Smooth muscle cell of bladder (primary cell): ENCODE results near the gene PTOV1. TPM values are rescaled to one million over a fixed set of nuclear protein-coding genes. Genes with fewer than 3 reads are reported as not detected.

ENCODE experiments used
- total RNA-seq: library from RNA; depleted of rRNA; stranded (reverse); fragments of >200 nt; gene quantifications from 2 replicates; pipeline ENCODE4 v1.2.3, GENCODE V29; 2014

The PTOV1 gene
- 47.9 and 61.5 TPM in 2 replicates for total RNA-seq

DNA sequence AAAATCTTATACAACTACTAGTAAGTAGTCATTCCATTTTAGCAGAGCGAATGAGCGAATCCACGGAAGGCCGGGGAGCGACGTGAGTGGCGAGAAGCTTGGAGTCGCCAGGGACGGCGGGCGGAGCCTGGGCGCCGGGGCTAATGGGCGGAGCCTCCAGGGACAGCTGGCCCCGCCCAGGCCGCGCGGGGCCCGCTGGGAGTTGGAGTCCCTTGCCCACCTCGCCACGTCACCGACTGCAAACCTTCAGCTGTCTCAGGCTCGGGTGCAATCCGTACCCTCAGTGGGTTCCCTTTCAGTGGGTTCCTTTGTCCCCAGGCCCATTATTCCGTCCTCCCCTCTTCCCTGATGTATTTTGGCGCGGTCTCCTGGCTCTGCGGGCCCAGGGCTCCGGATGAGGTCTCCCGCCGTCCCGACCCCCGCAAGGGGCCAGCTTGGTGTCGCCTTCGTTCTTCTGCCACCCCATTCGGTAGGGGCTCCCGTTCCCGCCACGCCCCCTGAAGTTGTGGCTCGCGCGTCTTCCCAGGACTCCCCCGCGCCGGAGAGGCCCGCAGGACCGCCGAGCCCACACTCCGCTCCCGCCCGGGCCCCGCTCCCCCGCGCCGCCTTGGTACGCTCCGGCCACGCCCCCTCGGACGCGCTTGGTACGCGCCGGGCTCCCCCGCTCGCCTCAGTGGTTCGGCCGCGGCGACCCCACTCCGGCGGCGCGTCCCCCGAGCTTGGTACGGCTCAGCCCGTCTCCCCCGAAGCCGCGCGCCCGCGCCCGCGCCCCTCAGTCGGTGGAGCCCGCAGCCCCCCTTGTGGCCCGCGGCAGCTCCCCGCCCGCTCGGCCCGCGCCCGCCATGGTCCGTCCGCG, at the start of gene PTOV1:
TSS of gene PTOV1 (plus strand) at position 673 of the 856 bp plus-strand sequence.

DNA sequence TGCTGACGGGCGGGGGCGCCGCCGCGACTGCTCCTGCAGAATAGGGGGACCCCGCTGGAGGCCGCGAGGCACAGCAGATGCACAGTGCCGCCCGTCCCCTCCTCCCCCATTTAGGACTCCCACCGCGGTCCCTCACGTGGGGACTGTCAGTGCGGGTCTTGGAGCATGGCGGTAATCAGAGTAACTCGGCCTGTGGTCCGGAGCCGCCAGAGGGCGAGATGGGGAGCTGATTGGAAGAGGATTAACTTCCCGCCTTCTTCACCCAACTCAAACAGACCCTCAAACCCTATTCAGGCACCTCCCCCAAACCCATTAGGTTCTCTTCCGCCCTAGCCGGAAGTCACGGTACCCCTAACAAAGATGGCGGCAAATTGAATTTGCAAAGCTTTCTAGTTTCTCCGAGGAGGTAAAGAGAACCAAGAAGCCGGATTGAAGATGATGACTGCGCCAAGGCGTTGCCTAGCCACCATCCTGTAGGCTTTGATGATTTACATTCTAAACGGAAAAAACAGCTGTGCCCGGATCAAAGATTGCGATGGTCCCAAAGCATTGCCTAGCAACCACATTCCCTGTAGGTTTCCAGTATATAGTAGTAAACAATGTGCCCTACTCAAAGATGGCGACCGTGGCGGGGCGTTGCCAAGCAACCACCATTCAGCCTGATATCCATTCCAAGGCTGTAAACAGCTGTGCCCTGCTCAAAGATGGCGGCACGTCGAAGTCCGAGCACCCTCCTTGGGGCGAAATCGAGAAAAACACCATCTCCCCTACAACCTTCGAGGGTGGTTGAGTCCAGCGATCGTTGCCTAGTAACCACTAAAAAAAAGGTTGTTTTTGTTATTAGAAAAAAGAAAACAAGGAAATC, 37.7 kb upstream of the PTOV1 start, which contains the start of gene FUZ:
TSS of gene FUZ (minus strand) at position 296 of the 865 bp plus-strand sequence. CDS start at position 110, 186 bp downstream.

DNA sequence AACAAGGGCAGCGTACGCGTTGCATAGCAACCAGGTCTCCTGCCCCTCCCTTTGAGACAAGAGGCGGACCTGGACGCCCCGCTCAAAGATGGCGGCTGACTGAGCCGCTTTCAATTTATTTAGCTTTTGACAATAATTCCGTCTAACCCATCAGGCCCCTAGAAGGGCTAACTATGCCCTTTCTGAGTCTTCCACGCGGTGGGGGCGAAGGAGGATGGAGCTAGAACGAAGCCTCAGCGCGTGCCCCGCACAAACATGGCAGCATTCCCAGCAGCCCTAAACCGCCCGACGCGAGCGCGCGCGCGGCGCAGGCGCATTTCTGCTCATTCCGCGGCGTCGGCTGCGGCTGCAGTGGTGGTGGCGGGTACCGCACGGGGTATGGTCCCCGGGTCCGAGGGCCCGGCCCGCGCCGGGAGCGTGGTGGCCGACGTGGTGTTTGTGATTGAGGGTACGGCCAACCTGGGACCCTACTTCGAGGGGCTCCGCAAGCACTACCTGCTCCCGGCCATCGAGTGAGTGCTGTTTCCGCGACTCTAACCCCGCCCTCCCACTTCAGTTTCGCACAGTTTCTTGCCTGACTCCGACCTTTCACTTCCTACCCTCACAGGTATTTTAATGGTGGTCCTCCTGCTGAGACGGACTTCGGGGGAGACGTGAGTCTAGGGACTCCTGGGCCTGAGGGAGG, 32.9 kb upstream of the PTOV1 start, which contains the start of gene MED25:
TSS of gene MED25 (plus strand) at position 326 of the 685 bp plus-strand sequence. CDS start at position 379, 53 bp downstream.

DNA sequence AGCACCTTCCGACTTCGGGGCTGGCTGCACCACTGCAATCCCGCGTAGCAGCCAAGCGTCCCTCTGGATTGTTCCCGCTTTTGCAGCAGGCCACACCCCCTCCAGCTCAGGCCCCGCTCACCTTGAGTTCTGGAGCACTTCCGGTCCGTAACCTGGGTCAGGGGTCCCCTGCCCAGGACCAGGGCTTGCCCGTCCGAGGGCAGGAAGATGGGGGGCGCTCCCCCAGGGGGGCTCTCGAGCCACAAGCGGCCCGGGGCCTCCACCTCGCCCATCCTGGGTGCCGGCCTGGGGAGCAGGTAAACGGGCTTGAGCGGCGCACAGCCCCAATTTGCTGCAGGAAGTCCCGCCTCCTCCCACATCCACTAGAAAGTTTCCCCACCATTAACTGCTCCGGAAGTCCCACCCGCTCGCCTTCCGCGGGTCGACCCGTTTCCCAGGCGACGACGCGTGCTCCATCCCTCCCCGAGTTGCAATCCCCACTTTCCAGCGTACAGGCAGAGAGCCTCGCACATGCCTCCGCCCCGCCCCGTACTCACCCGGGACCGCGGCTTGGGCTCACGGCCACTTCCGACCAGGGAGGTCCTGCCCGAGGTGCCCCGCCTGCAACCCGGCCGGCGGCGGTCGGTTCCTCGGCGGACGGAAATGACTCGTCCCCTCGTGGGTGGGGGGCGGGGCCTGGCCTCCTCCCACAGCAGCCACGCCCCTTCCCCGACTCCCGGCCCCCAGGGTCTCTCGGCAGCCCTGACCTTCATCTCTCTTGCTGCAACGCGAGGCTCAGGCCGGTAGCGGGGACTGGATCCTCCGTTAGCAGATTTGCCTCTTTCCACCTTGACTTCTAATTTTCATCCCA, 16.2 kb downstream of the PTOV1 start, which contains the start of gene PNKP:
TSS of gene PNKP (minus strand) at position 644 of the 850 bp plus-strand sequence. CDS start at position 272, 372 bp downstream.

DNA sequence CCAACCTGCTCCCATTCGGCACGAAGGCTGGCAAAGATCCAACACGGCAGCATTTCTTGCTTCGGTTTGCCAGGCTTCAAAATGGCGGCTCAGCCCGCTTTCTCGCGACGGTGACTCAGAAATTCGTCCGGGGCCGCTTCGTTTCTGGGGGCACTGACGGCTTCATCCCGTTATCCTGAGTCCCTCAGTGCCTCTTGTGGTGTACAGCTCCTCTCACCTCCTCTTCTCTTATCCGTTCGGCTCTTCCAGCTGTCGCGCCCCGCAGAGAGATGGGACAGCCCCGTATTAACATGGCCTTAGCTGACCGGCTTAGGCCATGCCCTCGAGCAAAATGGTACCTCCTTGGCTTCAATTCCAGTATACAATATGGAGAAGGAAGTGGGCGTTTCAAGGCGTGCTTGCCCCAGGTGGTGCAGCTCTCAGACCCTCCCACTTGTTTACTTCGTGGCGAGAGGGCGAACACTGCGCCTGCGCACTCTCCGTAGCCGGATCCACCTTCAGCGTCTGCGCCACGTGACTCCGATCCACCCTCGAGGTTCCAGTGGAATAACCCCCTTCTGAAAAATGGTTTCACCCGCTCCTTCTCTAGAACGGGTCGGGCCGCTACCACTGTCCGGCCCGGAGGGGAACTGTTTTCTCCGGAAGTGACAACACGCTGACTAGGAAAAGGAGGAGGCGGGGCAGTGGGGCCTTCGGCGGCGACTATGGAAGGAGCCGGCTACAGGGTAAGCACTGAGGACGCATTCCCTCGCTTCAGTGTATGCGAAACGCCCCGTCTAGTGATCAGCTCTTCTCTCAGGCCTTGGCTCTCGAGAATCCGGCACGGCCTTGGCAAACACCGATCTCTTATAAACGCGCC, 26.3 kb downstream of the PTOV1 start, which contains the start of the genes AKT1S1 and TBC1D17:
TSS of gene AKT1S1 (minus strand) at position 336 of the 859 bp plus-strand sequence. CDS start 4,060 bp downstream, outside the sequence.
TSS of gene TBC1D17 (plus strand) at position 683 of the 859 bp plus-strand sequence. CDS start at position 705, 22 bp downstream.

DNA sequence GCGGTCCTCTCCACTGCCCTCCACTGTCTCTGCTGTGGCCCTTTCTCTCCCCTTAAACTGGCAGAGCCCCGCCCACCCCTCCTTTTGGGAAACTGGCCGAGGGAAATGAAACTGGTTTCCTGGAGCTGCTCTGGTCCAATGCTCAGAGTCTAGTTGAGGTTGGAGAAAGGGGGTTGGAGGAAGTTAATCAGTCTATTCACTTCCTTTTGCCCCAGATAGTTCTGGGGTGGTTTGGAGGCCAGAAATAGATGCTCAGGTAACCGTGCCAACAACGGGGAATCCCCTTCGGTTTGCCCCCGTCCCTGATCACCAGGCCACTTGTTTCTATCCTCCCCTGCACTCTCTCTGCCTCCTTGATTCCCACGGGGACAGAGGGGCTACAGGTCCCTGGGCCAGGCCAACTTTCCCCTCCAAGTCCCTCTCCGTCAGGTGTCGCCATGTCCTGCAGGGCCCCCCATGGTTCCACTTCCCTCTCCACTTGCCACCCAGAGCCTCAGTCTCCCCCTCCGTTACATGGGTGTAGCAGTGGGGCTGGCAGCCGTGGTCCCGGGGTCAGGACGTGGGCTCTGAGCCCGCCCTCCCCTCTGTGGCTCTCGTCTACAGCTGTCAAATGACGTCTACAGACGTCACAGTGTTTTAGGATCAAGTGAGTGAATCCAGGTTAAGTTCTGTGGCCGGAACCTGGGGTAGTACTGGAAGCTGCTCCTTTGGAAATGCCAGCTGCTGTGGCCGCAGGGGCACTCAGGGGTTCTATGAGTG, 46.1 kb downstream of the PTOV1 start, which contains the start of gene IL4I1:
TSS of gene IL4I1 (minus strand) at position 25 of the 759 bp plus-strand sequence. CDS start 727 bp downstream, outside the sequence.

Other genes starting within 250 kb of the PTOV1 start
- gene RRAS, start 211.0 kb upstream of the PTOV1 start, total RNA-seq: 28.4 and 43.1 TPM in 2 replicates
- 6.0 and 8.2 TPM in 2 replicates for gene SCAF1, start 208.9 kb upstream of the PTOV1 start, total RNA-seq
- 37.3 and 55.5 TPM in 2 replicates for gene IRF3, start 185.3 kb upstream of the PTOV1 start, total RNA-seq
- 1.7 and 3.9 TPM in 2 replicates for gene BCL2L12, start 185.2 kb upstream of the PTOV1 start, total RNA-seq
- gene PRMT1, start 173.9 kb upstream of the PTOV1 start, total RNA-seq: 341 and 373 TPM in 2 replicates
- gene ADM5, start 161.6 kb upstream of the PTOV1 start, total RNA-seq: 0.28 and 0.46 TPM in 2 replicates
- gene CPT1C, start 160.0 kb upstream of the PTOV1 start, total RNA-seq: 29.2 and 40.4 TPM in 2 replicates
- 0.85 and 1.6 TPM in 2 replicates for gene TSKS, start 87.9 kb upstream of the PTOV1 start, total RNA-seq
- gene AP2A1, start 84.2 kb upstream of the PTOV1 start, total RNA-seq: 67.6 and 89.1 TPM in 2 replicates
- gene FUZ, start 37.9 kb upstream of the PTOV1 start, total RNA-seq: 23.8 and 26.1 TPM in 2 replicates
- 11.1 and 16.8 TPM in 2 replicates for gene MED25, start 32.9 kb upstream of the PTOV1 start, total RNA-seq
- gene PNKP, start 16.4 kb downstream of the PTOV1 start, total RNA-seq: 26.9 and 33.4 TPM in 2 replicates
- gene AKT1S1, start 26.2 kb downstream of the PTOV1 start, total RNA-seq: 7.5 and 12.1 TPM in 2 replicates
- gene TBC1D17, start 26.5 kb downstream of the PTOV1 start, total RNA-seq: 7.5 and 10.2 TPM in 2 replicates
- 0.14 and 0.46 TPM in 2 replicates for gene IL4I1, start 45.7 kb downstream of the PTOV1 start, total RNA-seq
- gene ATF5, start 78.0 kb downstream of the PTOV1 start, total RNA-seq: 15.5 and 16.3 TPM in 2 replicates
- 7.1 and 13.4 TPM in 2 replicates for gene NUP62, start 78.3 kb downstream of the PTOV1 start, total RNA-seq
- not detected in 2 replicates for gene SIGLEC11, start 110.0 kb downstream of the PTOV1 start, total RNA-seq
- 19.3 TPM in 2 replicates for gene VRK3, start 174.2 kb downstream of the PTOV1 start, total RNA-seq
- 4.6 and 5.2 TPM in 2 replicates for gene ZNF473, start 174.8 kb downstream of the PTOV1 start, total RNA-seq